OCI-LY1 (cell line): Measurements from ENCODE around the gene EWSR1.

Source experiments
- H2AFZ ChIP-seq: fragments of 200-600 bp; sonication (generic), shearing (Covaris generic); 2 replicates; pipeline ENCODE4 v1.6.0; 2014; ENCODE audit warnings: antibody characterized with exemption, mild to moderate bottlenecking, low read length
- H3F3A ChIP-seq: fragments of 200-600 bp; sonication (generic), shearing (Covaris generic); 2 replicates; pipeline ENCODE4 v1.6.0; 2014; ENCODE audit warnings: mild to moderate bottlenecking, antibody characterized with exemption, low read length, moderate library complexity; ENCODE audit not compliant: insufficient read depth
- H3K27ac ChIP-seq: fragments of 200-600 bp; sonication (generic); 2 replicates; pipeline ENCODE4 v1.5.1; 2014; ENCODE audit warnings: low read length, mixed run types, mild to moderate bottlenecking, low read depth; ENCODE audit not compliant: poor library complexity, severe bottlenecking
- H3K27me3 ChIP-seq: fragments of 200-600 bp; sonication (generic); 2 replicates; pipeline ENCODE4 v1.6.0; 2014; ENCODE audit warnings: antibody characterized with exemption, mild to moderate bottlenecking, low read length, moderate library complexity; ENCODE audit not compliant: insufficient read depth
- H3K36me3 ChIP-seq: fragments of 200-600 bp; sonication (generic); 2 replicates; pipeline ENCODE4 v1.6.1; 2014; ENCODE audit warnings: mild to moderate bottlenecking, antibody characterized with exemption, low read length, moderate library complexity, mixed read lengths; ENCODE audit not compliant: insufficient read depth
- H3K4me1 ChIP-seq: fragments of 200-600 bp; sonication (generic); 2 replicates; pipeline ENCODE4 v1.5.1; 2014; ENCODE audit warnings: mild to moderate bottlenecking, low read length, moderate library complexity; ENCODE audit not compliant: insufficient read depth, severe bottlenecking
- H3K4me2 ChIP-seq: fragments of 200-600 bp; sonication (generic), shearing (Covaris generic); 2 replicates; pipeline ENCODE4 v1.6.1; 2014; ENCODE audit warnings: low read length
- H3K4me3 ChIP-seq: fragments of 200-600 bp; sonication (generic); 2 replicates; pipeline ENCODE4 v1.5.1; 2014; ENCODE audit warnings: low read length, low read depth, mild to moderate bottlenecking, mixed read lengths; ENCODE audit not compliant: poor library complexity, severe bottlenecking
- H3K79me2 ChIP-seq: fragments of 200-600 bp; shearing (Covaris generic); 2 replicates; pipeline ENCODE4 v1.6.1; 2016; ENCODE audit warnings: mixed run types, low read length, mixed read lengths; ENCODE audit not compliant: insufficient read depth
- H3K9ac ChIP-seq: fragments of 200-600 bp; sonication (generic), shearing (Covaris generic); 2 replicates; pipeline ENCODE4 v1.6.1; 2014; ENCODE audit warnings: mild to moderate bottlenecking, low read length, mixed read lengths
- H3K9me2 ChIP-seq: fragments of 200-600 bp; sonication (generic), shearing (Covaris generic); 2 replicates; pipeline ENCODE4 v1.6.1; 2014; ENCODE audit warnings: low read depth, mild to moderate bottlenecking, low read length, mixed read lengths
- H3K9me3 ChIP-seq: fragments of 200-600 bp; shearing (Covaris generic); 2 replicates; pipeline ENCODE4 v1.6.1; 2014; ENCODE audit warnings: low read length, mixed read lengths
- H4K20me1 ChIP-seq: fragments of 200-600 bp; sonication (generic), shearing (Covaris generic); 2 replicates; pipeline ENCODE4 v1.6.0; 2016; ENCODE audit warnings: mild to moderate bottlenecking, low read length; ENCODE audit not compliant: insufficient read depth
- EZH2 ChIP-seq: fragments of 200-600 bp; sonication (generic), shearing (Covaris generic); IDR thresholded peaks from 2 replicates; pipeline ENCODE4 v1.8.0; 2017; ENCODE audit warnings: borderline replicate concordance, mixed run types, mild to moderate bottlenecking, antibody characterized with exemption, low read length, moderate library complexity, mixed read lengths
- TF ChIP-seq, protein P1 (sequence below): fragments of 200-600 bp; sonication (generic), shearing (Covaris generic); IDR thresholded peaks from 2 replicates; pipeline ENCODE4 v1.5.1; 2017; ENCODE audit warnings: mild to moderate bottlenecking, antibody characterized with exemption, low read length, moderate library complexity, mixed read lengths

EWSR1 gene

DNA sequence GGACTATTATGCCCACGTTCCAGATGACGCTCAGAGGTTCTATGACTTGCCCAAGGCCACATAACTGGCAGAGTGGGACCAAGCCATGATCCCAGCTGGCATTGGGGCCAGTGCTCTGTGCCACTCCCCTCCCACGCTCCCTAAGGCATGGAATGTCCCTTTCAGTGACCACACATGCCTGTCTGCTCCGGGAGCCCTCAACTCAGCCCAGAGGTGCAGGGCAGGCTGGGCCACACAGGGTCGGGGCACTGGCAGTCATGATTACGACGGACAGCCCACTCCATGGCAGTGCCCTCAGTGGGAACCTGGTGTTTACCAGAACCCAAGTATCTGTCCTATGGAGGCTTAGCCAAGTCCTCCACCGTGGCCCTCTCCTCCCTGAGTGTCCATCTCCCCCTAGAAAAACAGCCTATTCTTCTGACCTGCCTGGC, 10.3 kb upstream of the EWSR1 start:
- Histone ChIP-seq H3K4me3 (no peak overlapping the region), H3K27ac (no peak overlapping the region), H3K4me1 (no peaks in the 10 kb centered on the region), H3K27me3 (no peaks in the 10 kb centered on the region), H3K9ac (no peak overlapping the region), H3K36me3 (peaks cover 9% of the 10 kb centered on the region; the same call in 1 of the 2 replicates), H3K9me3 (no peaks in the 10 kb centered on the region), H2AFZ (no peak overlapping the region), H3K4me2 (no peak overlapping the region), H3F3A (no peaks in the 10 kb centered on the region), H4K20me1 (no peaks in the 10 kb centered on the region), H3K9me2 (no peaks in the 10 kb centered on the region), H3K79me2 (no peaks in the 10 kb centered on the region)
- no peak for TF ChIP-seq EZH2

DNA sequence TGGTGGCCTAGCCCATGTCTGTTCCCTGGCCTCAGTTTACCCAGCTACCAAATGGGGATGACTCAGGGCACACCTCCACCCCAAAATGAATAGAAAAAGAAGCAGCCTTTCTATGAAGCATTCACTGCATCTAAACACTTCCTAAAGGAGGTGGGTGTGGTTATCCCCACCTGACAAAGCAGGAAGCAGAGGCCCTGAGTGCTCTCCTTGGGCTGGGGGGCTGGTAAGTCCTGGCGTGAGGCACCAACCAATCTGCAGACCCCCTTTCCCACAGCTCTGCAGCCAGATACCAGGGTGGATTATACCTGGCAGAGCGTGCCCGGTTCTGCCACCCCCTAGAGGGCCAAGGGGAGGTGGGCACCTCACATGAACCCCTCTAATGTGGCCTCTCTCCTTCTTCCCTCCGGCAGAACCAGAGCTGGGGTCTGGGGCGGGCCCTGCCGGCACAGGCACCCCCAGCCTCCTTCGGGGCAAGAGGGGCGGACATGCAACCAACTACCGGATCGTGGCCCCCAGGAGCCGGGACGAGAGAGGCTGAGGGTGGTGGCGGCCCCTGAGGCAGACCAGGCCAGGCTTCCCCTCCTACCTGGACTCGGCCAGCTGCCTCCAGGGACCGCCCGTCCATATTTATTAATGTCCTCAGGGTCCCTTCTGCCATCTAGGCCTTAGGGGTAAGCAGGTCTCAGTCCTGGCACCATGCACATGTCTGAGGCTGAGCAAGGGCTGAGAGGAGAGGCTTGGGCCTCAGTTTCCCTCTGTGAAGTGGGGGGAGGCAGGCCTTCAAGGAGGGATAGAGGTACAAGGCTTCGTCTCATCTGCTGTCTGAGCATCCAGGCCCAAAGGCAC, 9.4 kb upstream of the EWSR1 start:
- peaks cover 9% of the 10 kb centered on the region; the same call in 1 of the 2 replicates for H3K36me3 ChIP-seq
- no peak overlapping the region for H3K4me2 ChIP-seq
- H2AFZ ChIP-seq, result no peak overlapping the region
- no peak overlapping the region for H3K27ac ChIP-seq
- TF ChIP-seq, protein P1, sequence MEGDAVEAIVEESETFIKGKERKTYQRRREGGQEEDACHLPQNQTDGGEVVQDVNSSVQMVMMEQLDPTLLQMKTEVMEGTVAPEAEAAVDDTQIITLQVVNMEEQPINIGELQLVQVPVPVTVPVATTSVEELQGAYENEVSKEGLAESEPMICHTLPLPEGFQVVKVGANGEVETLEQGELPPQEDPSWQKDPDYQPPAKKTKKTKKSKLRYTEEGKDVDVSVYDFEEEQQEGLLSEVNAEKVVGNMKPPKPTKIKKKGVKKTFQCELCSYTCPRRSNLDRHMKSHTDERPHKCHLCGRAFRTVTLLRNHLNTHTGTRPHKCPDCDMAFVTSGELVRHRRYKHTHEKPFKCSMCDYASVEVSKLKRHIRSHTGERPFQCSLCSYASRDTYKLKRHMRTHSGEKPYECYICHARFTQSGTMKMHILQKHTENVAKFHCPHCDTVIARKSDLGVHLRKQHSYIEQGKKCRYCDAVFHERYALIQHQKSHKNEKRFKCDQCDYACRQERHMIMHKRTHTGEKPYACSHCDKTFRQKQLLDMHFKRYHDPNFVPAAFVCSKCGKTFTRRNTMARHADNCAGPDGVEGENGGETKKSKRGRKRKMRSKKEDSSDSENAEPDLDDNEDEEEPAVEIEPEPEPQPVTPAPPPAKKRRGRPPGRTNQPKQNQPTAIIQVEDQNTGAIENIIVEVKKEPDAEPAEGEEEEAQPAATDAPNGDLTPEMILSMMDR, result no peak
- TF ChIP-seq EZH2, result no peak
- no peaks in the 10 kb centered on the region for H3K79me2 ChIP-seq
- no peak overlapping the region for H3K9ac ChIP-seq
- no peak overlapping the region for H3K4me3 ChIP-seq
- H3F3A ChIP-seq, result no peaks in the 10 kb centered on the region
- no peaks in the 10 kb centered on the region for H3K4me1 ChIP-seq
- H3K9me3 ChIP-seq, result no peaks in the 10 kb centered on the region
- H3K9me2 ChIP-seq, result no peaks in the 10 kb centered on the region
- H3K27me3 ChIP-seq, result no peaks in the 10 kb centered on the region
- no peaks in the 10 kb centered on the region for H4K20me1 ChIP-seq

DNA sequence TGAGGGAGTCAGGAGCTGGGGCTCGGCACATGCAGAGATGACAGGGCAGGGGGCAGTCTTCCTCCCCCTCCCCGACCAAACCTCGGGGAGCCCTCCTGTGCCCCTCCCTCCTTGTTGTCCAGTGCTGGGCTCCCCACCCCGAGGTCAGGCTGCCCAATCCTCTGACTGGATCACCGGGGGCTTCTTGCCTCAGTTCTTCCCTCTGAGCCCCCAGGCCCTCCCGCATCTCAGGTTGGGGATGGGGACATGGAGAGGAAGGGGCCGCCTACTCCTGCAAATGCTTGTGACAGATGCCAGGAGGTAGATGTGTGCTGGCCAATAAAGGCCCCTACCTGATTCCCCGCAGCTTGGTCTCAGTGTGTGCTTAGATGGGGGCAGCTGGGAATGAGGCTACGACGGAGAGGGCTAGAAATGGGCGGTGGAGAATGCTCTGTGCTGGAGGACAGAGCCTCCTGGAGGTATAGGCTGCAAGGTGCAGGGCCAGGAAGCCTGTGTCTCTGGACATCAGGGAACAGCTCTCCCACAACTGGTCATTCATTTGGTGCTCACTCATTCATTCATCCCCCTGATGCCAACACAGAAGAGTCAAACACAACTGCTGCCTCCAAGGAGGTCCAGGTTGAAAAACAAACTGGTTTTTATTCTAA, 8.7 kb upstream of the EWSR1 start:
- no peaks in the 10 kb centered on the region for H4K20me1 ChIP-seq
- no peaks in the 10 kb centered on the region for H3K4me1 ChIP-seq
- no peaks in the 10 kb centered on the region for H3F3A ChIP-seq
- H3K4me2 ChIP-seq, result no peak overlapping the region
- H3K9me3 ChIP-seq, result no peaks in the 10 kb centered on the region
- no peak overlapping the region for H3K27ac ChIP-seq
- TF ChIP-seq, protein P1, result no peak
- TF ChIP-seq EZH2, result no peak
- no peaks in the 10 kb centered on the region for H3K9me2 ChIP-seq
- H3K4me3 ChIP-seq, result no peak overlapping the region
- H3K27me3 ChIP-seq, result no peaks in the 10 kb centered on the region
- no peaks in the 10 kb centered on the region for H3K79me2 ChIP-seq
- peaks cover 15% of the 10 kb centered on the region for H3K36me3 ChIP-seq
- H3K9ac ChIP-seq, result no peak overlapping the region
- no peak overlapping the region for H2AFZ ChIP-seq
